NCI-H146 (cell line): ENCODE data around the gene POLN.

Experiments used
- DNase-seq: peaks from one replicate; lab custom pipeline; 2025; lab: John Stamatoyannopoulos, UW

POLN gene

GRCh38 chr4:2262145-2262943, 20.4 kb upstream of the POLN start:
- DNase-seq, result peak; percentile 99

- no peak for DNase-seq
Measured at GRCh38 chr4:2261853-2262144, 19.9 kb upstream of the POLN start, which contains the start of gene MXD4. TSS of gene MXD4 (minus strand) at chr4:2262109. CDS start at chr4:2261980, 129 bp downstream.

GRCh38 chr4:2261110-2261852, 19.4 kb upstream of the POLN start:
- DNase-seq, result peak; percentile 36

- no peak for DNase-seq
Measured at GRCh38 chr4:2260344-2261109, 18.6 kb upstream of the POLN start.

DNA sequence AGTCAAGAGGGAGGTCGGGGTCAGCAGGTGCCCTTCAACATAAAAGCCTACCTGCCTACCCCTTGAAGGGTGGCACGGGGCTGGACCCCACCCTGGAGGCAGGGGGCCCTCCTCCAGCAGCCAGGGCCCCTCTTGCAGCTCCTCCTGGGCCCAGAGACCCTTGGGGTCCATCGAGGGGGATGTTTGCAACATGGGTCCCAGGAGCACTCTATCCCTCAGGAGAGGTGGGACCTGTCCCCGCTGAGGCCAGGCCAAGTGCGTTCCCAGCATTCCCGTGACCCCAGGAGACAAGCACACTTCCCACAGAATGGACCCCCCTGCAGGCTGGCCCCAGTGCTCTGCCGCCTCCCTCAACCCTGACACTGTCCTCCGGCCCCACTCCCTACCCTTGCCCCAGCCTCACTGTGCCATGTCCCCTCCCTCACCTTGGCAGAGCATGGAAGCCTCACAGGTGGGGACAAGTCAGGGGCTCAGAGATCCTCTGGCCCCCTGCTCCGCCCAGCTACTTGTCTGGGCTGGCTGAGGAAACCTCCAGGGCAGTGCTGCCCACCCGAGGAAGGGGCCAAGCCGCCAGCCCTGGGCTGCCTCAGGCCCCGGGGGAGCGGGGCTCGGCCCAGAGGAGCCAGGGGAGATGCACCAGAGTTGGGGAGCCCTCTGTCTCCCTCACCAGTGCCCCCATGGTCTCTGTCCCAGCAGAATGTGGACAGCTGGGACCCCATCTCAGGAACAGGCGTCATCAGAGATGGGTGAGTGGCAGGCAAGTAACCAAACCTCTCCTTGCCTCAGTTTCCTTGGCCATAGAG, 17.8 kb upstream of the POLN start:
- no peak for DNase-seq

GRCh38 chr4:2259036-2259540, 17.2 kb upstream of the POLN start:
- DNase-seq, result no peak

GRCh38 chr4:2258091-2259035, 16.4 kb upstream of the POLN start:
- DNase-seq, result no peak

- no peak for DNase-seq
Measured at GRCh38 chr4:2257361-2258081, 15.6 kb upstream of the POLN start.

DNA sequence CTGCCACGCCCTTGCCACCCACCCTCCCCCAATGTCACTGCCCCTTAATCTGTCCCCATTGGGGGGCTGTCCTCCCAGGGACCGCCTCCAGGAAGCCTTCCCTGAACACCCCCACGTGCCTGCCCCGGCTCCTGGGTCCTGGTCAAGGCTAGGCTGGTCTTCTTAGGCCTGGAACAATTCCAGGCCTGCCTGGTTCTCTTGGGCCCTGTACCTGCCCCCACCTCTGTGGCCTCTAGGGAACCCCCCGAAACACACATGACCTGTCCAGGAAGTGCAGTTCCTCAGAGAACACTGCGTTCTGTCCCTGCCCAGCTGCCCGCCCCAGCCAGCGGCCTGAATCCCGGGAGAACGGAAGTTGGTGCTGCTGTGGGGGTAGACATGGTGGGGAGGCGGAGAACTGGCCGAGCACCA, 14.9 kb upstream of the POLN start:
- DNase-seq, result no peak

GRCh38 chr4:2256156-2256731, 14.3 kb upstream of the POLN start:
- DNase-seq, result no peak

GRCh38 chr4:2255501-2256155, 13.7 kb upstream of the POLN start:
- DNase-seq, result no peak

- DNase-seq, result no peak
Measured at GRCh38 chr4:2254665-2255500, 13.0 kb upstream of the POLN start.

GRCh38 chr4:2253160-2254084, 11.5 kb upstream of the POLN start:
- DNase-seq, result no peak

DNA sequence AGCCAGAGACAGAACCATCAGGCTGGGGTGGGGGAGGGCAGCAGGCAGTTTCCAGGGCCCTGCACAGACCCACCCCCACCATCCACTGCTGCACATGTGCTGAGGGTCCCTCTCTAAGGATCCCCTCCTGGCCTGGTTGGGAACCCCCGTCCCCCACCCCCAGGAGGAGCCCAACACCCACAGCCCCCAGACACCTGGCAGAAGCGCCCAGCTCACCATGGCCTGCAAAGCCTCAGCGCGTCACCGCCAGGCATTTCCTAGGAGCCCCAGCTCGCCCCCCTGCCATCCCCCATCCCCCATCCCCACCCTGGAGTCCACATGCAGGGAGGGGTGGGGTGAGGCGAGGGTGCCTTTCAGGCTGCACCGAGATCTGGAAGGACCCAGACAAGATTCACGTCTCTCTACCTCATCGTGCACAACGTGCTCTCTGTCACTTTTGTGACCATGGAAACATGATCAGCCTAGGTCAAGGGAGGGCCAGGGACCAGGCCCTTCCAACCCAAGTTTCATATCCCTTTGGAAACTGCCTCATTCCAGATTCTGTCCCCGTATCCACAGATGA, 10.7 kb upstream of the POLN start:
- no peak for DNase-seq

GRCh38 chr4:2251795-2252529, 10.0 kb upstream of the POLN start:
- no peak for DNase-seq
